ENCODE results near the gene SERPINI1.

SERPINI1 gene

GRCh38 chr3:167854846-167855245 lies 119.3 kb downstream of the SERPINI1 start:
- no peak overlapping the region for H3K4me2 ChIP-seq (ENCODE audit: low read length)
- H3K4me3 ChIP-seq (ENCODE audit: low read length) = no peak overlapping the region
- no peaks in the 10 kb centered on the region for H3K36me3 ChIP-seq (ENCODE audit: insufficient read depth, low read length)
- H3K9ac ChIP-seq (ENCODE audit: low read depth, low read length) = no peak overlapping the region
- no peaks in the 10 kb centered on the region for H3K9me3 ChIP-seq (replicated peaks; ENCODE audit: low read length)
- peaks cover 21% of the 10 kb centered on the region for H3K4me1 ChIP-seq (ENCODE audit: control insufficient read depth, insufficient read depth, low read length)
- H3K27me3 ChIP-seq (ENCODE audit: control insufficient read depth, insufficient read depth, low read length) = no peaks in the 10 kb centered on the region

- no peaks in the 10 kb centered on the region for H3K9me3 ChIP-seq (replicated peaks; ENCODE audit: low read length)
- no peak overlapping the region for H3K4me2 ChIP-seq (ENCODE audit: low read length)
- no peak overlapping the region for H3K9ac ChIP-seq (ENCODE audit: low read depth, low read length)
- no peaks in the 10 kb centered on the region for H3K36me3 ChIP-seq (ENCODE audit: insufficient read depth, low read length)
- H3K4me3 ChIP-seq (ENCODE audit: low read length) = no peak overlapping the region
- no peaks in the 10 kb centered on the region for H3K27me3 ChIP-seq (ENCODE audit: control insufficient read depth, insufficient read depth, low read length)
- peaks cover 21% of the 10 kb centered on the region for H3K4me1 ChIP-seq (ENCODE audit: control insufficient read depth, insufficient read depth, low read length)
These were observed 119.8 kb downstream of the SERPINI1 start for GRCh38 chr3:167855306-167855705.

GRCh38 chr3:167858865-167859264 lies 123.3 kb downstream of the SERPINI1 start:
- Histone ChIP-seq H3K9me3 (replicated peaks; ENCODE audit: low read length) (no peaks in the 10 kb centered on the region), H3K4me3 (ENCODE audit: low read length) (no peak overlapping the region), H3K4me2 (ENCODE audit: low read length) (no peak overlapping the region), H3K9ac (ENCODE audit: low read depth, low read length) (no peak overlapping the region), H3K27me3 (ENCODE audit: control insufficient read depth, insufficient read depth, low read length) (no peaks in the 10 kb centered on the region), H3K4me1 (ENCODE audit: control insufficient read depth, insufficient read depth, low read length) (peaks cover 13% of the 10 kb centered on the region), H3K36me3 (ENCODE audit: insufficient read depth, low read length) (no peaks in the 10 kb centered on the region)

- Histone ChIP-seq H3K4me3 (ENCODE audit: low read length) (no peak overlapping the region), H3K9me3 (replicated peaks; ENCODE audit: low read length) (no peaks in the 10 kb centered on the region), H3K4me1 (ENCODE audit: control insufficient read depth, insufficient read depth, low read length) (peaks cover 13% of the 10 kb centered on the region), H3K4me2 (ENCODE audit: low read length) (no peak overlapping the region), H3K36me3 (ENCODE audit: insufficient read depth, low read length) (no peaks in the 10 kb centered on the region), H3K27me3 (ENCODE audit: control insufficient read depth, insufficient read depth, low read length) (no peaks in the 10 kb centered on the region), H3K9ac (ENCODE audit: low read depth, low read length) (no peak overlapping the region)
These were observed 124.1 kb downstream of the SERPINI1 start for GRCh38 chr3:167859610-167860009.

GRCh38 chr3:167861649-167862048 lies 126.1 kb downstream of the SERPINI1 start:
- Histone ChIP-seq H3K27me3 (ENCODE audit: control insufficient read depth, insufficient read depth, low read length) (no peaks in the 10 kb centered on the region), H3K4me1 (ENCODE audit: control insufficient read depth, insufficient read depth, low read length) (peaks cover 13% of the 10 kb centered on the region), H3K9me3 (replicated peaks; ENCODE audit: low read length) (no peaks in the 10 kb centered on the region), H3K4me3 (ENCODE audit: low read length) (no peak overlapping the region), H3K4me2 (ENCODE audit: low read length) (no peak overlapping the region), H3K9ac (ENCODE audit: low read depth, low read length) (no peak overlapping the region), H3K36me3 (ENCODE audit: insufficient read depth, low read length) (no peaks in the 10 kb centered on the region)

GRCh38 chr3:167862104-167862730 lies 126.7 kb downstream of the SERPINI1 start:
- Histone ChIP-seq H3K36me3 (ENCODE audit: insufficient read depth, low read length) (no peaks in the 10 kb centered on the region), H3K4me1 (ENCODE audit: control insufficient read depth, insufficient read depth, low read length) (peaks cover 13% of the 10 kb centered on the region), H3K27me3 (ENCODE audit: control insufficient read depth, insufficient read depth, low read length) (no peaks in the 10 kb centered on the region)

GRCh38 chr3:167863811-167864551 lies 128.5 kb downstream of the SERPINI1 start:
- Histone ChIP-seq H3K27me3 (ENCODE audit: control insufficient read depth, insufficient read depth, low read length) (no peaks in the 10 kb centered on the region), H3K9ac (ENCODE audit: low read depth, low read length) (no peak overlapping the region), H3K4me1 (ENCODE audit: control insufficient read depth, insufficient read depth, low read length) (peaks cover 13% of the 10 kb centered on the region), H3K4me3 (ENCODE audit: low read length) (no peak overlapping the region), H3K9me3 (replicated peaks; ENCODE audit: low read length) (no peaks in the 10 kb centered on the region), H3K4me2 (ENCODE audit: low read length) (no peak overlapping the region), H3K36me3 (ENCODE audit: insufficient read depth, low read length) (no peaks in the 10 kb centered on the region)

More at GRCh38 chr3:167862104-167862730, 126.7 kb downstream of the SERPINI1 start:
- Histone ChIP-seq H3K4me3 (ENCODE audit: low read length) (no peak overlapping the region), H3K4me2 (ENCODE audit: low read length) (no peak overlapping the region), H3K9me3 (replicated peaks; ENCODE audit: low read length) (no peaks in the 10 kb centered on the region), H3K9ac (ENCODE audit: low read depth, low read length) (no peak overlapping the region)

GRCh38 chr3:167864552-167864874 lies 129.0 kb downstream of the SERPINI1 start:
- Histone ChIP-seq H3K4me1 (ENCODE audit: control insufficient read depth, insufficient read depth, low read length) (peaks cover 13% of the 10 kb centered on the region), H3K36me3 (ENCODE audit: insufficient read depth, low read length) (no peaks in the 10 kb centered on the region)

GRCh38 chr3:167866331-167866730 lies 130.8 kb downstream of the SERPINI1 start:
- H3K4me2 ChIP-seq (ENCODE audit: low read length) = no peak overlapping the region
- no peaks in the 10 kb centered on the region for H3K9me3 ChIP-seq (replicated peaks; ENCODE audit: low read length)
- H3K4me3 ChIP-seq (ENCODE audit: low read length) = no peak overlapping the region
- H3K9ac ChIP-seq (ENCODE audit: low read depth, low read length) = no peak overlapping the region
- H3K27me3 ChIP-seq (ENCODE audit: control insufficient read depth, insufficient read depth, low read length) = no peaks in the 10 kb centered on the region
- no peaks in the 10 kb centered on the region for H3K36me3 ChIP-seq (ENCODE audit: insufficient read depth, low read length)
- peaks cover 13% of the 10 kb centered on the region for H3K4me1 ChIP-seq (ENCODE audit: control insufficient read depth, insufficient read depth, low read length)

More at GRCh38 chr3:167864552-167864874, 129.0 kb downstream of the SERPINI1 start:
- H3K9me3 ChIP-seq (replicated peaks; ENCODE audit: low read length) = no peaks in the 10 kb centered on the region
- H3K9ac ChIP-seq (ENCODE audit: low read depth, low read length) = no peak overlapping the region
- no peak overlapping the region for H3K4me2 ChIP-seq (ENCODE audit: low read length)
- no peak overlapping the region for H3K4me3 ChIP-seq (ENCODE audit: low read length)
- H3K27me3 ChIP-seq (ENCODE audit: control insufficient read depth, insufficient read depth, low read length) = no peaks in the 10 kb centered on the region

- H3K4me2 ChIP-seq (ENCODE audit: low read length) = no peak overlapping the region
These were observed 132.5 kb downstream of the SERPINI1 start for GRCh38 chr3:167867981-167868380.

GRCh38 chr3:167870181-167870580 lies 134.7 kb downstream of the SERPINI1 start:
- Histone ChIP-seq H3K4me2 (ENCODE audit: low read length) (no peak overlapping the region), H3K4me3 (ENCODE audit: low read length) (no peak overlapping the region), H3K36me3 (ENCODE audit: insufficient read depth, low read length) (no peaks in the 10 kb centered on the region), H3K4me1 (ENCODE audit: control insufficient read depth, insufficient read depth, low read length) (no peaks in the 10 kb centered on the region), H3K9ac (ENCODE audit: low read depth, low read length) (no peak overlapping the region), H3K27me3 (ENCODE audit: control insufficient read depth, insufficient read depth, low read length) (no peaks in the 10 kb centered on the region), H3K9me3 (replicated peaks; ENCODE audit: low read length) (no peaks in the 10 kb centered on the region)

More at GRCh38 chr3:167867981-167868380, 132.5 kb downstream of the SERPINI1 start:
- H3K4me3 ChIP-seq (ENCODE audit: low read length) = no peak overlapping the region
- H3K36me3 ChIP-seq (ENCODE audit: insufficient read depth, low read length) = no peaks in the 10 kb centered on the region
- no peaks in the 10 kb centered on the region for H3K27me3 ChIP-seq (ENCODE audit: control insufficient read depth, insufficient read depth, low read length)
- H3K4me1 ChIP-seq (ENCODE audit: control insufficient read depth, insufficient read depth, low read length) = no peaks in the 10 kb centered on the region
- no peaks in the 10 kb centered on the region for H3K9me3 ChIP-seq (replicated peaks; ENCODE audit: low read length)
- H3K9ac ChIP-seq (ENCODE audit: low read depth, low read length) = no peak overlapping the region

- Histone ChIP-seq H3K36me3 (ENCODE audit: insufficient read depth, low read length) (no peaks in the 10 kb centered on the region), H3K27me3 (ENCODE audit: control insufficient read depth, insufficient read depth, low read length) (no peaks in the 10 kb centered on the region), H3K4me2 (ENCODE audit: low read length) (no peak overlapping the region), H3K9me3 (replicated peaks; ENCODE audit: low read length) (no peaks in the 10 kb centered on the region), H3K4me3 (ENCODE audit: low read length) (no peak overlapping the region), H3K4me1 (ENCODE audit: control insufficient read depth, insufficient read depth, low read length) (no peaks in the 10 kb centered on the region), H3K9ac (ENCODE audit: low read depth, low read length) (no peak overlapping the region)
These were observed 135.2 kb downstream of the SERPINI1 start for GRCh38 chr3:167870759-167871158.
